Brain pericyte (primary cell): ENCODE data around the gene ANXA5.

Source experiments
- DNase-seq: peaks from one replicate; pipeline ENCODE4 v3.0.0-alpha.2; 2012; ENCODE audit warnings: low read depth, low spot score

ANXA5 gene

GRCh38 chr4:121712001-121712651 is 15.3 kb upstream of the ANXA5 start:
- no peak for DNase-seq

- peak; percentile 88 for DNase-seq
These were observed 14.7 kb upstream of the ANXA5 start for GRCh38 chr4:121711263-121712000.

GRCh38 chr4:121709766-121710405 is 13.1 kb upstream of the ANXA5 start:
- DNase-seq, result no peak

GRCh38 chr4:121707344-121707743 is 10.6 kb upstream of the ANXA5 start:
- DNase-seq, result no peak

- no peak for DNase-seq
These were observed 9.8 kb upstream of the ANXA5 start for GRCh38 chr4:121706595-121707021.

- no peak for DNase-seq
These were observed 8.7 kb upstream of the ANXA5 start for GRCh38 chr4:121705521-121705920.

- no peak for DNase-seq
These were observed 5.4 kb upstream of the ANXA5 start for GRCh38 chr4:121702136-121702535.

GRCh38 chr4:121701263-121701662 is 4.5 kb upstream of the ANXA5 start:
- no peak for DNase-seq

GRCh38 chr4:121698236-121698671 is 1.5 kb upstream of the ANXA5 start:
- no peak for DNase-seq

GRCh38 chr4:121697564-121697963 is 784 bp upstream of the ANXA5 start:
- DNase-seq, result no peak

GRCh38 chr4:121696170-121696580 is 605 bp downstream of the ANXA5 start:
- DNase-seq, result no peak

- no peak for DNase-seq
These were observed 2.9 kb downstream of the ANXA5 start for GRCh38 chr4:121693886-121694285.

- no peak for DNase-seq
These were observed 3.3 kb downstream of the ANXA5 start for GRCh38 chr4:121693450-121693849.

GRCh38 chr4:121692261-121692660 is 4.5 kb downstream of the ANXA5 start:
- no peak for DNase-seq

- DNase-seq, result no peak
These were observed 6.8 kb downstream of the ANXA5 start for GRCh38 chr4:121690001-121690400.

- DNase-seq, result no peak
These were observed 8.1 kb downstream of the ANXA5 start for GRCh38 chr4:121688701-121689100.

- no peak for DNase-seq
These were observed 8.5 kb downstream of the ANXA5 start for GRCh38 chr4:121688261-121688660.

- no peak for DNase-seq
These were observed 10.5 kb downstream of the ANXA5 start for GRCh38 chr4:121686255-121686654.

GRCh38 chr4:121685257-121685656 is 11.5 kb downstream of the ANXA5 start:
- DNase-seq, result no peak

GRCh38 chr4:121684561-121684960 is 12.2 kb downstream of the ANXA5 start:
- no peak for DNase-seq

GRCh38 chr4:121684016-121684415 is 12.8 kb downstream of the ANXA5 start:
- no peak for DNase-seq

GRCh38 chr4:121680571-121680970 is 16.2 kb downstream of the ANXA5 start:
- no peak for DNase-seq

GRCh38 chr4:121679951-121680350 is 16.8 kb downstream of the ANXA5 start:
- DNase-seq, result no peak
